Adipocyte (in vitro differentiated cells): ENCODE results near the gene NEDD4L.
"Not testable (repeated sequence)": the region's sequence is repeated elsewhere in the genome, so short reads cannot be mapped to it uniquely, and the experiment has no call there.

ENCODE experiments used
- DNase-seq: peaks from one replicate; pipeline ENCODE4 v3.0.0-alpha.2; 2015; ENCODE audit warnings: low read depth
- H3K27me3 ChIP-seq: replicated peaks from 2 replicates; pipeline ENCODE4 v1.7.0; 2013; ENCODE audit warnings: mild to moderate bottlenecking, low read length, moderate library complexity; ENCODE audit not compliant: control insufficient read depth, insufficient read depth
- H3K36me3 ChIP-seq: 2 replicates; pipeline ENCODE4 v1.7.0; 2013; ENCODE audit warnings: low read length, mild to moderate bottlenecking, moderate library complexity; ENCODE audit not compliant: control insufficient read depth, insufficient read depth, severe bottlenecking
- H3K4me1 ChIP-seq: 2 replicates; pipeline ENCODE4 v1.7.0; 2013; ENCODE audit warnings: mild to moderate bottlenecking, low read length, moderate library complexity; ENCODE audit not compliant: control insufficient read depth, insufficient read depth
- H3K4me3 ChIP-seq: 2 replicates; pipeline ENCODE4 v1.7.0; 2013; ENCODE audit warnings: mild to moderate bottlenecking, low read length, moderate library complexity
- H3K9ac ChIP-seq: 2 replicates; pipeline ENCODE4 v1.7.0; 2013; ENCODE audit warnings: mild to moderate bottlenecking, low read length, moderate library complexity
- H3K9me3 ChIP-seq: 2 replicates; pipeline ENCODE4 v1.7.0; 2013; ENCODE audit warnings: mild to moderate bottlenecking, low read length, moderate library complexity; ENCODE audit not compliant: control insufficient read depth

Gene NEDD4L

DNA sequence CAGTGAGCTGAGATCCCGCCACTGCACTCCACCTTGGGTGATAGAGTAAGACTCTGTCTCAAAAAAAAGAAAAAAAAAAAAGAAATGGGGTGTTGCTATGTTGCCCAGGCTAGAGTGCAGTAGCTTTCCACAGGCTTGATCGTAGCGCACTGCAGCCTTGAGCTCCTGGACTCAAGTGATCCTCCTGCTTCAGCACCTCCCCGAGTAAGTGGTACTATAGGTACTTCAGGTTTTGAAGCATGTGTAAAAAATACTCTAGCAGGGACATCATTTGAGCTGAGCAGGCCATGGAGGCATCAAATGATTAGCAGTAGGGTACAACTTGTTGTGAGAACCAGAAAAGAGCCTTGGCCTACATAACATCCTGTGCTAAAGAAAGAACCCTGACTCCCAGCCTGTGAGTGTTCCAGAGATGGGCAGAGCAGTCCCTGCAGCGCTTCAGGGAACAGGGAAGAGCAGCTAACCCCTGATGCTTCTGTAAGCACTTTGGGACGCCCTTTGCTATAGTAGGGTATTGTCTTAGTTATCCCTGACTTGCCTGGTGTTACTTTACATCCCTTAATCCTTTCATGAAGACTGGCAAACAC lies 119.1 kb downstream of the NEDD4L start:
- Histone ChIP-seq H3K4me1 (peaks cover 2% of the 10 kb centered on the region), H3K4me3 (no peak overlapping the region), H3K9me3 (peaks cover 2% of the 10 kb centered on the region), H3K27me3 (no peaks in the 10 kb centered on the region), H3K36me3 (no peaks in the 10 kb centered on the region), H3K9ac (no peak overlapping the region)
- DNase-seq = no peak

DNA sequence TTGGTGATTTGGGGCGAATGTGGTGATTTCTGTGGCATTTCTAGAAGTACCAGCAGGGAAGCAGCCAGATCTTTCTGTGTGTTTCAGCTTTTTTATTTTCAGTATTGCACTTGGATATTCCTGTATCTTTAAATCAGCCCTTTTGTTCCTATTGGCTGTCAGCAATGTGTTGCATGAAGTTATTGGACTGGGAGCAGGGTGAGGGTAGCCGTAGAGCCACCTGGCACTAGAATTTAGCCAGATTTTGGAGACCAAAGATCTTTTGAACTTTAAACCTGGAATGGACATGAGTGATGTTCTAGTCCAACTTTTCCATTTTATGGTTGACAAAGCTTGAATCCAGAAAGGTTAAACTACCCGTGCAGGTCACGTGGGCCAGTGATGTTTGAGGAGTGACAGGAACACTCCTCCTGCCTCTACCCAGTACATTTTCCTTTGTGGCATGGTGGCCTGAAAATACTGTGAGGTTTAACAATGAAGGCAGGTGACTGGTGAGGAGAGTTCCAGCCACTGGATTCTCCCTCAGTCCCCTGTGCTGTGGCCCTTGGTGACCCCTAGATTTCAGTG lies 122.3 kb downstream of the NEDD4L start:
- no peaks in the 10 kb centered on the region for H3K36me3 ChIP-seq
- H3K4me1 ChIP-seq = peaks cover 2% of the 10 kb centered on the region
- DNase-seq = no peak
- no peaks in the 10 kb centered on the region for H3K27me3 ChIP-seq
- H3K4me3 ChIP-seq = no peak overlapping the region
- H3K9ac ChIP-seq = no peak overlapping the region
- H3K9me3 ChIP-seq = no peaks in the 10 kb centered on the region

DNA sequence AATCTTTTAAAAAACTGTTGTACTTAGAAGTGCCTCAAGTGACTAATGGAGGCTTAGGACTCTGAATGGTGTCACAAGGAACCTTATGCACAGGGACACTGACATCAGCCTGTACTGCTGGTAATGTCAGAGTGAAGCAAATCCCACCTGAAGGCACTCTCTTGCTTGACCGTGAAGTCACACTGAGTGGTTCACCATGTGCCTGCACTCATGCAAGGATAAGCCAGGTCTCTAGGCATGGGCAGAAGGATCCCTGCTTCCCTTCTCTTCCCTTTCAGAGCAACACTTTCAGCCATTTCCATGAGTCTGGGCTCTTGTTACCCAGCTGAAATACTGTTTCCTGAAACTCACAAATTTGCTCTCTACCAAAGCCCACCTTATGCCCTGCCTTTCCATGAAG lies 123.0 kb downstream of the NEDD4L start:
- H3K27me3 ChIP-seq = no peaks in the 10 kb centered on the region
- DNase-seq = no peak
- no peak overlapping the region for H3K9ac ChIP-seq
- no peaks in the 10 kb centered on the region for H3K36me3 ChIP-seq
- H3K4me3 ChIP-seq = no peak overlapping the region
- H3K4me1 ChIP-seq = peaks cover 2% of the 10 kb centered on the region
- no peaks in the 10 kb centered on the region for H3K9me3 ChIP-seq

DNA sequence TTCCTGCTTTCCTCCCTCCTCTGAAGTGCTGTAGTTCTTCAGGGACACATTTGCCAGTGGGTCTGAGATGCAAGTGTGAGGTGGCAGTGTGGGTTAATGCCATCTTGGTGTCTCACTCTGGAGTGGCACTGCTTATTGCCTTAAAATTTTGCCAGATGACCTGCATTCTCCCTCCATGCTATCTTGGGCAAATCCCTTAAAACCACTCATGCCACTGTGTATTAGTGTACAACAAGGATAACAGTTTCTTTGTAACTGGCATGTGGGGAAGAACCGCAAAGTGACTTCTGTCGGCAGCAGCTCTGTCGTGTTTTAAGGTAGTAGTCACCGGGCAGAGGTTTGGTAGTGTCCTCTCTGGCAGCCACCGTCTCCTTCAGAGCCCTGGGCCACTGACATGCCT lies 124.2 kb downstream of the NEDD4L start:
- Histone ChIP-seq H3K27me3 (no peaks in the 10 kb centered on the region), H3K36me3 (no peaks in the 10 kb centered on the region), H3K4me1 (peaks cover 2% of the 10 kb centered on the region), H3K4me3 (no peak overlapping the region), H3K9me3 (no peaks in the 10 kb centered on the region), H3K9ac (no peak overlapping the region)
- DNase-seq = no peak

DNA sequence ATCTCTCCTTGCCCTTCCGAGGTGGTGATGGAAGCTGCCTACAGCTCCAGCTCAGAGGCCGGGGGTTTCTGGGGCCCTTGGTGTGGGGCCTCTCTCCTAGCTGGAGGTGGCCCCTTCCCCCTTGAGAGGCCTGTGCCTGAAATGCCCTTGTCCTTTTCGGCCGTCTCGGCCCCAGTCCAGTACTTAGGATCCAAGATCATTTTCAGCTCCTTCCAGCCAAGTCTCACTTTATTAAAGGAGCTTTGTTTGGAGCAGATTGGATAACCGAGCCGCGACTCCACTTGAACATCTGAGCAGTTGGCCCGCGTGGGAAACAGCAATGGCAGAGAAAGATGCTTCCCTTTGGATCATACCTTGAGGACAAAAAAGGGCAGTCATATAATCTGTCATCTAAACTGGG lies 125.0 kb downstream of the NEDD4L start:
- H3K36me3 ChIP-seq = no peaks in the 10 kb centered on the region
- no peak for DNase-seq
- H3K9ac ChIP-seq = no peak overlapping the region
- H3K9me3 ChIP-seq = no peaks in the 10 kb centered on the region
- no peaks in the 10 kb centered on the region for H3K27me3 ChIP-seq
- peaks cover 2% of the 10 kb centered on the region for H3K4me1 ChIP-seq
- H3K4me3 ChIP-seq = no peak overlapping the region

DNA sequence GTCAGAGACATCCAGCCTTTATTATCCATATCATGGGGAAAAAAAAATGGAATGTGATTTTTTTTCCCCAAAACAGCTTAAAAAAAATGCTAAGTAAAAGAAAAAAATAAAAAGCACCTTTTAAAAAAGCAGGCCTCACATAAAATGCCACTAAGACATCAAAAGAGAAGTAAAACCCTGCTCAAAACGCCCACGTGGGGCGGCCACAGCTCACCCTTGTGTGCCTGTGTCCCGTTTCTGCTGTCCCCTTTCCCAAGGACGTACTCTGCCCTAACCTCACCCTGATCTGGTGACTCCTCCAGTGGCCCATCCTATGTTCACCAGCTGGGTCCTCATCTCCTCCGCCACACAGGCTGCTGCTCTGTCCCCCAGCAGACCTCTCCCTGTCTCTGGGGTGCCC lies 125.4 kb downstream of the NEDD4L start:
- DNase-seq = no peak
- Histone ChIP-seq H3K9ac (no peak overlapping the region), H3K4me3 (no peak overlapping the region), H3K27me3 (no peaks in the 10 kb centered on the region), H3K36me3 (no peaks in the 10 kb centered on the region), H3K9me3 (no peaks in the 10 kb centered on the region), H3K4me1 (peaks cover 2% of the 10 kb centered on the region)

DNA sequence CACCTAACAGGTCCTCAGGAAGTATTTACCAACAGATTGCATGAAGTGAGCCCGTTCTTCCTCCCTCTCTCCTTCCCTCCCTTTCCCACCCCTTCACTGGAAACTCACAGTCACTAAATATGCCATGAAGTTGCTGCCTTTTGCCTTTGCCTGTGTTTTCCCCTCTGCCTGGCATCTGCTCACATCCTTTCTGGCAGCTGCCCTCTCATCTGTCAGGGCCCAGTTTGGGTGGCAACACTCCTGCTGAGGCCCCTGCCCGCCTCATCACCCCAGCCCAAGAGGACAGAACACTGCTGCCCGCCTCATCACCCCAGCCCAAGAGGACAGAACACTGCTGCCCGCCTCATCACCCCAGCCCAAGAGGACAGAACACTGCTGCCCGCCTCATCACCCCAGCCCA lies 126.0 kb downstream of the NEDD4L start:
- not testable (repeated sequence) for H3K4me3 ChIP-seq, H3K27me3 ChIP-seq, H3K9me3 ChIP-seq, H3K9ac ChIP-seq, H3K4me1 ChIP-seq, H3K36me3 ChIP-seq, DNase-seq

DNA sequence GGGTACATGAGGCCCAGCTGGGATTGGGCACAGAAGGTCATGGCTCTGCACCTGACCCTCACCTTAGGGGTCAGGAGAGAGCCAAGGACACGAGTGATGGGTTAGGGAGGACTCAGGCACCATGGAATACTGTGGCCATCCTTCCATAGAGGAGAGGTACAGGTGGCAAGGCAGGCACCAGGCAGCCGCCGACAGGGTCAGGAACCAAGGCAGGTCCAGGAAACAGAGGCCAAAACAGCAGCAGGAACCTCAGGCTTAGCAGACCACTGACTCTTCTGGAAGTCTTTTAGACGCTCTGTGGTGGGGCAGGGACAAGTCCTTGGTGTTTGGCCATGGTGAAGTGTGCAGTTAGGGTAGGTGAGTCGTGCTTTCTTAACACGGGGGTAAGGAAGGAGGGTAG lies 128.0 kb downstream of the NEDD4L start:
- Histone ChIP-seq H3K9ac (no peak overlapping the region), H3K4me3 (no peak overlapping the region), H3K4me1 (peaks cover 18% of the 10 kb centered on the region), H3K9me3 (no peaks in the 10 kb centered on the region), H3K36me3 (no peaks in the 10 kb centered on the region), H3K27me3 (no peaks in the 10 kb centered on the region)
- DNase-seq = no peak

DNA sequence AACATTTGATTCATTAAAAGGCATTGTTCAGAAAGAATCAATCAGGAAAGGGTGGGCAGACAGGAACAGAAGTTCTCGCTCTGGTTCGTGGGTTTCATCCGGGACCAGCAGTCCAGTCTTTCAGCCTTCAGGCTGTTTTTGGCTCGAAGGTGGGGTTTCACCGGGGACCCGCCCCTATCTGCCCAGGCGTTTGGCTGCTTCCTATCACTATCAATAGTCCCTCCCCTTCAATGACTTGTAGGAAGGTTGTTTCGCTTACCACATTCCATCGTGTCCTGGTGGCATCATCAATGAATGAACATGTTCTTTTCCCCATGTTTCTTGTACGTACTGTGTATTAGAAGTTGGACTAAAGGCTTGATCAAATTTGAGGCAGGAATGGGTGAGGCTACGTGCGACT lies 130.3 kb downstream of the NEDD4L start:
- H3K9me3 ChIP-seq = no peaks in the 10 kb centered on the region
- no peak for DNase-seq
- H3K4me1 ChIP-seq = peaks cover 26% of the 10 kb centered on the region
- no peaks in the 10 kb centered on the region for H3K36me3 ChIP-seq
- no peak overlapping the region for H3K4me3 ChIP-seq
- H3K27me3 ChIP-seq = no peaks in the 10 kb centered on the region
- no peak overlapping the region for H3K9ac ChIP-seq

DNA sequence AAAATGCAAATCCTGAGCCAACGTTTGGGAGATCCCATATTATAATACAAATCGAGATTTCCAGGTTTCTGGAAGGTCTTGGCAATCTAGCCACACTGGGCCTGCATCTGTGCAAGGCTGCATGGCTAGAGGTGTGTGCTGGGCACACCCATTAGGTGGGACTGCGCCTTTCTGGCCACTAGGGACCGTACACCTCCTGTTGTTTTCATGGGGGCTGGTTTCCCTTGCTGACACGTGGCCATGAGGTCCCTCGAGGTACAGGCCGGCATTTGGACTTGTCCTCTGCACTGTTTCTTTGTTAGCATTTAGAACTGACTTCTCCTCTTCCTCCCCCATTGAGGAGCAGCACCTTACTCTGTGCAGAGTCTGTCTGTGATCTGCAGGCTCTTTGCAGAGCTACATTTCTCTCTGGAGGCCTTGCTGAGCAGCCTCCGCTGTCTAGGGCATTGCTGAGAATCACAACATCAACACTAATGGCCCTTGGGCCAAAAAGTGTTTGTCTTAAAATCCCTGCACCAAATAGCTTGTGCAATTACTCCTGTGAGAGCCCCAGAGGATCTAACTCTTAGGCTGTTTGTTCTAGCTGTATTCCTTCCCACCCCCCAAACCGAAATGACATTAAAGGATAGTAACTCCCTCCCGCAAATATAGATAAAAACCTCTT lies 131.2 kb downstream of the NEDD4L start:
- H3K4me1 ChIP-seq = peaks cover 26% of the 10 kb centered on the region
- H3K27me3 ChIP-seq = no peaks in the 10 kb centered on the region
- H3K9me3 ChIP-seq = no peaks in the 10 kb centered on the region
- H3K9ac ChIP-seq = no peak overlapping the region
- DNase-seq = no peak
- no peak overlapping the region for H3K4me3 ChIP-seq
- H3K36me3 ChIP-seq = no peaks in the 10 kb centered on the region

DNA sequence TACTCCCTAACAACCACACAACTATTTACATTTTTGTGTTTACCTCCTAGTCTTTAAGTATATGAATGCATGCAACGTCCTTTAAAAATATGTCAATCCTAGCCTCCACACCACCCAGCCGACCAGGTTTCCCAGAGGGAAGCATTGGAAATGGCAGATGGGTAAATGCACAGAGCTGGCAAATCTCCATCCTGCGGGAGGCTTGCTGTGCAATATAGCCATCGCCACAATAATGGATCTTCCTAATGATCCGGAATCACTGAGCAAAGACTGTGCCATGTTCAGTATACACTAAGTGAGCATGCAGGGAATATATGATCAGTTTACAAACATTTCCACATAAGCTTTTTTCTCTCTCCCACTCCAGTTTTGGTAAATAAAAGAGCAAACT lies 131.8 kb downstream of the NEDD4L start:
- Histone ChIP-seq H3K36me3 (no peaks in the 10 kb centered on the region), H3K4me3 (no peak overlapping the region), H3K9ac (no peak overlapping the region), H3K27me3 (no peaks in the 10 kb centered on the region), H3K4me1 (peaks cover 26% of the 10 kb centered on the region), H3K9me3 (no peaks in the 10 kb centered on the region)
- DNase-seq = no peak
